CMK (cell line): ENCODE measurements around the gene AFF3.

ENCODE experiments used
- DNase-seq: peaks from one replicate; pipeline ENCODE4 v3.0.0-alpha.2; 2010; ENCODE audit warnings: low read depth

Gene AFF3

DNA sequence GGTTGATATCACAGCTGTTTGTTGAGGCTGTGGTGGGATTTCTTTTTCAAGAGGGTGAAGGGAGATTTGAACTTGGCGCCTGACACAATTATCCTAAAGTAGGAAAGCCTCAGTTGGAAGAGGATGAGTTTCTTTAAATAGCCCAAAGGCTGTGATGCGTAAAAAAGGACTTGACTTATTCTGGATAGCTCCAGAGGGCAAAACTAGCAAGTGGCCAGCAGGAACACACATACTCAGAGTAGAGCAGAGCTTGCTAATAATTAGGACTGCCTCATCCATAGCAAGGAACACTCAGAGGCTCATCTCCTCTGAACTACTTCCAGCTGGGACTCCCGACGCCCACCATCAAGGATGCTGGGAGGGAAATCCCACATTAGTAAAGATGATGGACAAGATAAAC is 74.0 kb downstream of the AFF3 start:
- DNase-seq = no peak

GRCh38 chr2:100067784-100068183 is 74.6 kb downstream of the AFF3 start:
- DNase-seq = no peak

- DNase-seq = no peak
These were observed 75.5 kb downstream of the AFF3 start for GRCh38 chr2:100066856-100067255.

DNA sequence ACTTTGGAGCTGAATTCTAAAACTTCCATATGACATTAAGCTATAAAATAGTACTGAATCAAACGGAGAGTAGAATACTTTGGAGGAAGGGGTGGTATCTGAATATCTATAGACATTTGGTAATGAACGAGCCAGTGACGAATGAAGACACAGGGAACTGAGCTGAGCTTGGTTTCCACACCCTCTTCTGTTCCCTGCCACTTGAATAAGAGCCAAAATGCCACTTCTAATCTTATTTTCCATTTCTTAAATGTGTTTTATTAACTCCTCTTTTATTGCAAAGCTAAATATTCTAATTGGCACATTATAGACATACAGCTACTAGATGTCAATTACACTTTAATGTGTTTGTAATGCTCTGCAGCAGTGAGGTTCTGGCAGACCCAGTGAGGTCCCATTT is 76.1 kb downstream of the AFF3 start:
- no peak for DNase-seq

DNA sequence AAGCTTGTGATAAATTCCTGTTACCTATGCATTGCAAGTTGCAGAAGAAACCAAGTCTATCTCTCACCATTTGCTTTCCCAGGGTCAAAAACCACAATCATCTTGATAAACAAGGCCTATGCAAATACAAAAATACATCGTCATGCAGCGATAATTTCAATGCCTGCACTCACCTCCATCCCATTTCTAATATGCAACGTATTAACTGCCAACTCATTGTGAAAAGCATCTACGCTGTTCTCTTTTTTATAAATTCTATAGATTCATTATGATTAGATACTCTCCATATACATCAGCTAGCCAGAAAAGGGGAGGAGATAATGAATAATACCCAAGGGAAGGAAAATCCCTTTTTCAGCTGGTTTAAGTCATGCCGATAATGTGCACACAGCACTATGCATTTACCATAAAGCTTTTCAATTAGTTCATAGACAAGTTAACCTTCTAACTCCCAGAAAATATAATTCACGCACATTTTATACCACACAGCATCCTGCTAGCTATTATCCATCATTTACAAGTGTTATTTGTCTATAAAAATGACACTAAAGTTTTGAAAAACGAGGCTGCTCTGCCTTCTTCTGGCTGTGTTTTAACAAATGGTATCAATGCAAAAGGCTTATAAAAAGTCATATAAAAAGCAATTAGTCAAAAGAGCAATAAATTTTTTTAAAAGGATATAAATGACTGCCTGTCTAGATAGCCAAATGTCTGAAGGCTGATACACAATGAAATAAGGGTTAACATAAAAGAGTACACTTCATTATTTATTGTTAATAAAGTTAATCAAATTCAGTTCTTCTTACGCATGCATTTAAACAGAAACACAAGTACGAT is 77.6 kb downstream of the AFF3 start:
- no peak for DNase-seq

DNA sequence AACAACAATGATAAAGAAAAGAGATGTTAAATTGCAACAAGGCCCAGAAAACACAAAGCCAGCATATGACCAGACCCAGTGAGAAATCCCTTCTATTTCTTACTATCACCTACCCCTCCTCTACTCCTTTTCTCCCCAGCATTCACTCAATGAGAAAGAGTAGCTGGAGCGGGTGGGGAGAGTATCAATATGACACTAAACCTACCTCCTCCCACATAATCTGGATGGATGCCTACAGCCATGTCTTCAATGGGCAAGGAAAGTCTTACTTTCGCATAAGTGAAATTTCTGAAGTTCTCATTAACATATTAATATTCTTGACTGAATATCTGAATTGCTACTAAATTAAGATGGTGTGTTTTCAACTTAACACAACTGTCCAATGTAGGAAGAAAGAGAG is 78.2 kb downstream of the AFF3 start:
- DNase-seq = no peak

DNA sequence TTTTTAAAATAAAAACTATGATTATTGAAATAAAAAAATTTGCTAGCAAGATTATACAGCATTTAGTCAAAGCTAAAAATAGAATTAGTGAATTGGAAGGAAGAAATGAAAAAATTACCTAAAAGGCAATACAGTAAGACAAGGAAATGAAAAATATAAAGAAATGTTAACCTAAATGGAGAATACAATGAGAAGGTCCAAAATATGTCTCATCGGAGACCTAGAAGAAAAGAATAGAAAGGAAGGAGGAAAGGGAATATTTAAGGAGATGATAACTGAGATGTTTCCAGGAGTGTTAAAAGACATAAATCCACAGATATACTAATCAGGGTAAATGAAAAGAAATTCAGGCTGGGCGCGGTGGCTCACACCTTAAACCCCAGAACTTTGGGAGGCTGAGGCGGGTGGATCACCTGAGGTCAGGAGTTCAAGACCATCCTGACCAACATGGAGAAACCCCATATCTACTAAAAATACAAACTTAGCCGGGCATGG is 78.9 kb downstream of the AFF3 start:
- no peak for DNase-seq

GRCh38 chr2:100062336-100062735 is 80.1 kb downstream of the AFF3 start:
- DNase-seq = no peak

DNA sequence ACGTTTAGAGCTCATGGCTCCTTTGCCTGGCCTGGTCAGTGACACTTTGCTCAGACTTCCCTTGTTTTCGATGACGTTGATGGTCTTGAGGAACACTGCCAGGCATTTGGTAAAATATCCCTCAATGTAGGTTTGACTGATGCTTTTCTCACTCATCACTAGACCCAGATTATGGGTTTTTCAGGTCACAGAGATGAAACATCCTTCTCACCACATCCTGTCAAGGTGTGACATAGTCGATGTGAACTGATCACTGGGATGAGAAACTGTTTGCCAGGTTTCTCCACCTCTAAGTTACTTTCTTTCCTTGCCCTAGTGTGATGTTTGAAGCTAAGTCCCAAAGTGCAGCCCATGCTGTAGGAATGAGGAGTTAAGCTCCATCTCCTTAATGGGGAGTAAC is 81.5 kb downstream of the AFF3 start:
- no peak for DNase-seq

- DNase-seq = no peak
These were observed 82.8 kb downstream of the AFF3 start for GRCh38 chr2:100059638-100060037.

DNA sequence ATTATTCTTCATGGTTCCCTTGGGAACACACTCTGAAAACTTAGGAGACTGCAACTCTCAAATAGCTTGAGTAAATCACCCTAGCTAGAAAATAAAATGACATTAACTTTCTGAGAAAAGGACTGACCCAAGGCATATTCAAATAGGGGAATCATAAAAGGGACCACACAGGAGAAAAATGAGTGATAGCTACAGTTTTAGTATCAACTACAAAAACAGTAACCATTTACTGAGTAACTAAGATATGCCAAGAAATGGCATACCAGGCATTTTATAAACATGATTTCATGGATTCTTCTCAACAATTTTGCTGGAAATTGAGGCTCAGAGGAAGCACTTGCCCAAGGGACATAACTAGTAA is 84.5 kb downstream of the AFF3 start:
- DNase-seq = no peak

- no peak for DNase-seq
These were observed 88.0 kb downstream of the AFF3 start for GRCh38 chr2:100054426-100054825.

DNA sequence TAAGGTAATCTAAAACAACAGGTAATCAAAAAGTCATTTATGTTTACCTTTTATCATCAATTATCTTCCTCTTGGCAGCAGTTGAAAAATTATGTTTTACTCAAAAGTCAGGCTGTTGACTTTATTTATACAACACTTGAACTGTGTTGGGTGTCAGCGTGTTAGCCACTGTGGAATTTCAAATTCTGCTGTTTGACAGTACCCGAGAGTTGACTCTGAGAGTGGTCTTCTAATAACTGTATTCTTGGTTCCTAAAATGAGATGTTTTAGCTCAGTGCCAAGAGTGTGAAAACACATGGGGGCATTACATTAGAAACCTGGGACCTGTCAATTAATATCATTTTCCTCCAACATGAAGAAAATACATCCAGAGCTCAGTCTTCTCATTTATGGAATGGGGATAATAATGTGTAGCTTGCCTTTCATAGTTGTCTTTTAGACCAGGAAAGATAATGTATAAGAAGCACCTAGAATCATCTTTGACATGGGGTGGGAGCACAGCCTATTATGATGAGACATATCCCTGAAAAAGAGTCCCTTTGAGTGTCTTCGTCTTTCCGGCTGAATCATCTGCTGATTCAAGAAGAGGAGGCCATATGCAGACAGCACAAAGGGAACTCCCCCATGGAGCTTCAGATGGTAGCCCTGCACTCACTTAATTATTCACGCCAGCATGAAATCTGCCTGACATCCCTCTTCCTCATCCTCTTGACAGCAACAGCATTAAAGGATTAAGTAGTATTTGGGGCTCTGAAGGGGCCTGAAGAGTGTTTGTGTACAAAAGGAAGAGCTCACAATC is 89.1 kb downstream of the AFF3 start:
- no peak for DNase-seq

DNA sequence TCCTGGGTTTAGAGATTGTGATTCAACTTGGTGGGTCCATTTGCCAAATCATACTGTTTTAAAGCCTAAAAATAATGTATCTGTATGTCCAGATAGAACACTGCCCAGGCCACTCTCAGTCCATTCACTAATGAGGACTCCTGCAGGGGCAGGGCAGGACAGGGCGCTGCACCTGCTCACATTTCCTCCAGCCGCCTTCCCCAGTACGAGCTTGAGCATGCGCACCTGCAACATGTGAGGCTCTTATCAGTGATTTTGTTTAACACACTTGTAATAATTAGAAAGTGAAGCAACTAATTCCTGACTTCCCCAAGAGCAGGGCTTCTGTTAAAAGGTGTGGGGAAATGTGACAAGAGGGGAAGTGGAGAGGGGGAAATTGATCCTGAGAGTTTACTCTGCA is 89.7 kb downstream of the AFF3 start:
- no peak for DNase-seq

- DNase-seq = no peak
These were observed 91.1 kb downstream of the AFF3 start for GRCh38 chr2:100051253-100051652.

DNA sequence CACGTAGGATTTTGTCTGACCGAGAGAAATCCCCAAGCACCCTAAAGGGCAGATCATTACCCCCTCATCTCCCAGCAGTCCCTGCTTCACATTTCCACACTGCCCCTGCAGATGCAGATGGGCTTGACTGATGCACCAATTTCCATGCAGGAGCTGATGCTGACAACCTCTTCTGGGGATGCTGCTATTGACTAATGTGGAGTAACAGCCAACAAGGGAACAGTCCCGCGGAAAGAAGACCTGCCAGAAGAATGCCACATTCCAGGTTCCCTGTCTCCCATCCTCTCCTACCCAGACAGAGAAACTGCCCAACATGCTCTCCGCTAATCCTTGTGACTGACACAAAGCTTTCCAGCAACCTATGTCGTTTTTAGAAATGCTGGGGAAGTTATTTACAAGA is 91.7 kb downstream of the AFF3 start:
- no peak for DNase-seq

- no peak for DNase-seq
These were observed 95.1 kb downstream of the AFF3 start for GRCh38 chr2:100046961-100047947.

- no peak for DNase-seq
These were observed 97.4 kb downstream of the AFF3 start for GRCh38 chr2:100045000-100045399.

GRCh38 chr2:100043891-100044255 is 98.5 kb downstream of the AFF3 start:
- no peak for DNase-seq

GRCh38 chr2:100043081-100043890 is 99.1 kb downstream of the AFF3 start:
- DNase-seq = no peak

GRCh38 chr2:100042562-100042961 is 99.8 kb downstream of the AFF3 start:
- no peak for DNase-seq
